Liver (tissue), 9 donors: ENCODE measurements around the gene EEFSEC. TPM values are rescaled to one million over a fixed set of nuclear protein-coding genes. Genes with fewer than 3 reads are reported as not detected.
A peak's percentile ranks its signal among the peaks of the same experiment; 100 is the strongest.

ENCODE experiments used
- DNase-seq: peaks from one replicate; pipeline ENCODE4 v3.0.0-alpha.2; 2017; ENCODE audit warnings: low spot score
- H3K27ac ChIP-seq, 2 donors: one replicate each; pipeline ENCODE4 v1.7.0; 2013; ENCODE audit warnings: inconsistent platforms in 2 of 2, low read length in 2 of 2, control low read depth in 1 of 2, low read depth in 1 of 2, mild to moderate bottlenecking in 1 of 2
- H3K27me3 ChIP-seq, 4 donors: one replicate each; pipeline versions ENCODE4 v1.6.1 to v1.7.0; 2013; ENCODE audit warnings: low read length in 3 of 4, inconsistent platforms in 1 of 4, mild to moderate bottlenecking in 1 of 4, moderate library complexity in 1 of 4; ENCODE audit not compliant: control insufficient read depth in 4 of 4, insufficient read depth in 4 of 4
- H3K36me3 ChIP-seq, 4 donors: one replicate each; pipeline versions ENCODE4 v1.6.1 to v1.7.0; 2013; ENCODE audit warnings: low read length in 3 of 4, mild to moderate bottlenecking in 3 of 4, low read depth in 1 of 4, moderate library complexity in 1 of 4; ENCODE audit not compliant: control insufficient read depth in 4 of 4, insufficient read depth in 3 of 4
- H3K4me1 ChIP-seq, 4 donors: one replicate each; pipeline versions ENCODE4 v1.6.1 to v1.7.0; 2013; ENCODE audit warnings: low read length in 3 of 4, mild to moderate bottlenecking in 3 of 4, moderate library complexity in 1 of 4; ENCODE audit not compliant: control insufficient read depth in 4 of 4, insufficient read depth in 4 of 4
- H3K4me3 ChIP-seq, 3 donors: one replicate each; pipeline versions ENCODE4 v1.6.1 to v1.7.0; 2013; ENCODE audit warnings: low read length in 3 of 3, control low read depth in 1 of 3, low read depth in 1 of 3, mild to moderate bottlenecking in 1 of 3
- H3K9ac ChIP-seq, 2 donors: one replicate each; pipeline ENCODE4 v1.7.0; 2013; ENCODE audit warnings: low read length in 2 of 2, mild to moderate bottlenecking in 2 of 2, moderate library complexity in 2 of 2, control low read depth in 1 of 2, low read depth in 1 of 2
- H3K9me3 ChIP-seq, 4 donors: one replicate each; pipeline versions ENCODE4 v1.6.1 to v1.7.0; 2013; ENCODE audit warnings: low read length in 3 of 4; ENCODE audit not compliant: control insufficient read depth in 4 of 4
- EGR1 ChIP-seq, 2 donors: IDR thresholded peaks; 2 replicates each; pipeline ENCODE4 v1.6.1; 2016 to 2018; ENCODE audit warnings: antibody characterized with exemption in 2 of 2, low read depth in 2 of 2
- FOXA2 ChIP-seq: IDR thresholded peaks from 2 replicates; pipeline ENCODE4 v1.6.1; 2016; ENCODE audit warnings: antibody characterized with exemption
- GABPA ChIP-seq, 2 donors: IDR thresholded peaks in 1 of 2; conservative IDR thresholded peaks in 1 of 2; 2 replicates each; pipeline ENCODE4 v1.6.1; 2016; ENCODE audit warnings: antibody characterized with exemption in 2 of 2, mild to moderate bottlenecking in 1 of 2, moderate library complexity in 1 of 2
- HNF4A ChIP-seq, 2 donors: conservative IDR thresholded peaks; 2 replicates each; pipeline ENCODE4 v1.6.1; 2016; ENCODE audit warnings: antibody characterized with exemption in 2 of 2, mild to moderate bottlenecking in 2 of 2
- HNF4G ChIP-seq: IDR thresholded peaks from 2 replicates; pipeline ENCODE4 v1.6.1; 2016; ENCODE audit warnings: antibody characterized with exemption
- NR2F2 ChIP-seq: IDR thresholded peaks from 2 replicates; pipeline ENCODE4 v1.6.1; 2016; ENCODE audit warnings: antibody characterized with exemption
- RXRA ChIP-seq, 2 donors: IDR thresholded peaks; 2 replicates each; pipeline ENCODE4 v1.6.1; 2017 to 2018; ENCODE audit warnings: antibody characterized with exemption in 2 of 2, mild to moderate bottlenecking in 1 of 2
- SP1 ChIP-seq: IDR thresholded peaks from 2 replicates; pipeline ENCODE4 v1.6.1; 2018; ENCODE audit warnings: antibody characterized with exemption, mild to moderate bottlenecking
- TAF1 ChIP-seq: conservative IDR thresholded peaks from 2 replicates; pipeline ENCODE4 v1.6.1; 2016; ENCODE audit warnings: antibody characterized with exemption, mild to moderate bottlenecking
- YY1 ChIP-seq: IDR thresholded peaks from 2 replicates; pipeline ENCODE4 v1.6.1; 2016; ENCODE audit warnings: antibody characterized with exemption, mild to moderate bottlenecking
- WGBS: extraction: QIAGEN DNeasy Blood & Tissue Kit; methylation state at CpG from one replicate; pipeline ENCODE4 v1.1.7; 2013; 5-methylcytosine and 5-hydroxymethylcytosine counted together
- polyA plus RNA-seq, 2 donors: library from polyadenylated mRNA; stranded (reverse) in 1 of 2; unstranded in 1 of 2; fragments of 200-250 nt in 1 of 2; fragments of >200 nt in 1 of 2; fragmentation: Nextera tagmentation in 1 of 2; extraction: Ambion mirVana in 1 of 2; gene quantifications; one replicate each; pipeline versions ENCODE4 v1.2.1 to v1.2.3, GENCODE V29; 2013 to 2015
- total RNA-seq, 2 donors: library from RNA; depleted of rRNA; stranded (reverse); fragments of >200 nt; gene quantifications; one replicate each; pipeline ENCODE4 v1.2.3, GENCODE V29; 2014
- TF ChIP-seq, protein P1 (sequence below): IDR thresholded peaks from 2 replicates; pipeline ENCODE4 v1.6.1; 2016; ENCODE audit warnings: antibody characterized with exemption
- TF ChIP-seq, protein P2 (sequence below): fragments of 150-350 bp; IDR thresholded peaks from 2 replicates; pipeline ENCODE4 v1.5.1; 2017; ENCODE audit warnings: improper control_type of control experiment, low read depth, low read length; ENCODE audit not compliant: missing input control
- TF ChIP-seq, protein P3 (sequence below): IDR thresholded peaks from 2 replicates; pipeline ENCODE4 v1.6.1; 2016; ENCODE audit warnings: antibody characterized with exemption
- donor health status: healthy.
- donor health status: healthy.
- donor health status: healthy.
- donor health status: healthy.
- donor health status: healthy.

The EEFSEC gene
- total and polyA plus RNA-seq, 4 donors, result 8.4 to 13.1 (median 10.7) TPM

DNA sequence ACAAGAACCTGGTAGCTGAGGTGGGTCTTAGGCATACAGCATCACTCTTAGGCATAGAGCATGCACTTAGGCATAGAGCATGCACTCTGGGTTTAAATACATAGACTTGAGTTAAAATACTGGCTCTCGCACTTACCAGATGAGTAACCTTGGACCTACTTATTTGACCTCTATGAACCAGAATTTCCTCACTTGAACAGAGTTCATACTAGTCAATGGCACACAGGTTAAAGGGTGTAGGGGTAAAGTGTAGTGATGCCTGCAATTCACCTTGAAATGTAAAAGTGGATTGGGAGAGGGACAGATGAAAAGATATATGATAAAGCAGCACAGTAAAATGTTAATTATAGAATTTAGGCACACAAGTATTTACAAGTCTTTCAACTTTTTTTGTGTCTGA lies 31.3 kb upstream of the EEFSEC start:
- no peak overlapping the region for H3K9ac ChIP-seq
- TF ChIP-seq RXRA (IDR thresholded peaks at IDR 0.05), result peak; percentile 70 to 82
- peak; percentile 49 to 61 for TF ChIP-seq HNF4A (conservative IDR thresholded peaks at IDR 0.05)
- TF ChIP-seq, protein P1, sequence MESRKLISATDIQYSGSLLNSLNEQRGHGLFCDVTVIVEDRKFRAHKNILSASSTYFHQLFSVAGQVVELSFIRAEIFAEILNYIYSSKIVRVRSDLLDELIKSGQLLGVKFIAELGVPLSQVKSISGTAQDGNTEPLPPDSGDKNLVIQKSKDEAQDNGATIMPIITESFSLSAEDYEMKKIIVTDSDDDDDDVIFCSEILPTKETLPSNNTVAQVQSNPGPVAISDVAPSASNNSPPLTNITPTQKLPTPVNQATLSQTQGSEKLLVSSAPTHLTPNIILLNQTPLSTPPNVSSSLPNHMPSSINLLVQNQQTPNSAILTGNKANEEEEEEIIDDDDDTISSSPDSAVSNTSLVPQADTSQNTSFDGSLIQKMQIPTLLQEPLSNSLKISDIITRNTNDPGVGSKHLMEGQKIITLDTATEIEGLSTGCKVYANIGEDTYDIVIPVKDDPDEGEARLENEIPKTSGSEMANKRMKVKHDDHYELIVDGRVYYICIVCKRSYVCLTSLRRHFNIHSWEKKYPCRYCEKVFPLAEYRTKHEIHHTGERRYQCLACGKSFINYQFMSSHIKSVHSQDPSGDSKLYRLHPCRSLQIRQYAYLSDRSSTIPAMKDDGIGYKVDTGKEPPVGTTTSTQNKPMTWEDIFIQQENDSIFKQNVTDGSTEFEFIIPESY, result no peak
- TF ChIP-seq EGR1 (IDR thresholded peaks at IDR 0.05; ENCODE audit: low read depth in 2 of 2), result no peak
- TF ChIP-seq, protein P2, sequence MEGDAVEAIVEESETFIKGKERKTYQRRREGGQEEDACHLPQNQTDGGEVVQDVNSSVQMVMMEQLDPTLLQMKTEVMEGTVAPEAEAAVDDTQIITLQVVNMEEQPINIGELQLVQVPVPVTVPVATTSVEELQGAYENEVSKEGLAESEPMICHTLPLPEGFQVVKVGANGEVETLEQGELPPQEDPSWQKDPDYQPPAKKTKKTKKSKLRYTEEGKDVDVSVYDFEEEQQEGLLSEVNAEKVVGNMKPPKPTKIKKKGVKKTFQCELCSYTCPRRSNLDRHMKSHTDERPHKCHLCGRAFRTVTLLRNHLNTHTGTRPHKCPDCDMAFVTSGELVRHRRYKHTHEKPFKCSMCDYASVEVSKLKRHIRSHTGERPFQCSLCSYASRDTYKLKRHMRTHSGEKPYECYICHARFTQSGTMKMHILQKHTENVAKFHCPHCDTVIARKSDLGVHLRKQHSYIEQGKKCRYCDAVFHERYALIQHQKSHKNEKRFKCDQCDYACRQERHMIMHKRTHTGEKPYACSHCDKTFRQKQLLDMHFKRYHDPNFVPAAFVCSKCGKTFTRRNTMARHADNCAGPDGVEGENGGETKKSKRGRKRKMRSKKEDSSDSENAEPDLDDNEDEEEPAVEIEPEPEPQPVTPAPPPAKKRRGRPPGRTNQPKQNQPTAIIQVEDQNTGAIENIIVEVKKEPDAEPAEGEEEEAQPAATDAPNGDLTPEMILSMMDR, result no peak
- DNase-seq, result no peak
- no peaks in the 10 kb centered on the region for H3K9me3 ChIP-seq
- WGBS, result 47% methylated on average over 1 of the region's 1 CpG
- peaks cover 0 to 19% (median 15%) of the 10 kb centered on the region in 4 donors for H3K4me1 ChIP-seq
- no peaks in the 10 kb centered on the region for H3K36me3 ChIP-seq
- H3K27me3 ChIP-seq, result no peaks in the 10 kb centered on the region
- no peak overlapping the region for H3K27ac ChIP-seq
- no peak overlapping the region for H3K4me3 ChIP-seq

DNA sequence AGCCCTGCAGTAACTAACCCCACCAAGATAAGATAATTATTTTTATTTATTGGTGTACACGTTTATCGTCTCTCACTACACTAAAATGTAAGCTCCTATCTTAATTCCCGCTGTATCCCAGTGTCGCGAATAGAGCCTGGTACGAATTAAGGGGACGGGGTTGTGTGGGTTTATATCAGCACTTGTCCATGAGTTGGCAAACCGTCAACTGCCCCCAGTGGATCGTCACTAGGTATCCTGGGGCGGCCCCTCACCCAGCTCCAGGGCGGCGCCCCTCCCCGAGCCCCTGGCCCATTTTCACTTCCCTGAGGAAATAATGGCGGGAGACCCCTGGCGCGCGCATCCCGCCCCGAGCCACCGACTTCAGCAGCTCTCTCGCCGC lies 30.1 kb upstream of the EEFSEC start:
- no peak for TF ChIP-seq EGR1 (IDR thresholded peaks at IDR 0.05; ENCODE audit: low read depth in 2 of 2)
- TF ChIP-seq TAF1, result no peak
- no peak for TF ChIP-seq SP1
- TF ChIP-seq, protein P3, sequence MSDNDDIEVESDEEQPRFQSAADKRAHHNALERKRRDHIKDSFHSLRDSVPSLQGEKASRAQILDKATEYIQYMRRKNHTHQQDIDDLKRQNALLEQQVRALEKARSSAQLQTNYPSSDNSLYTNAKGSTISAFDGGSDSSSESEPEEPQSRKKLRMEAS, result no peak
- Histone ChIP-seq H3K9me3 (no peaks in the 10 kb centered on the region), H3K27ac (peak overlapping the region; percentile 73 to 75), H3K36me3 (no peaks in the 10 kb centered on the region), H3K4me1 (peaks cover 0 to 19% (median 17%) of the 10 kb centered on the region in 4 donors), H3K4me3 (peak overlapping the region; percentile 70 to 100 (median 98)), H3K9ac (peak overlapping the region; percentile 26 to 44), H3K27me3 (no peaks in the 10 kb centered on the region)
- 1% methylated on average over 22 of the region's 22 CpGs for WGBS
- DNase-seq, result no peak

DNA sequence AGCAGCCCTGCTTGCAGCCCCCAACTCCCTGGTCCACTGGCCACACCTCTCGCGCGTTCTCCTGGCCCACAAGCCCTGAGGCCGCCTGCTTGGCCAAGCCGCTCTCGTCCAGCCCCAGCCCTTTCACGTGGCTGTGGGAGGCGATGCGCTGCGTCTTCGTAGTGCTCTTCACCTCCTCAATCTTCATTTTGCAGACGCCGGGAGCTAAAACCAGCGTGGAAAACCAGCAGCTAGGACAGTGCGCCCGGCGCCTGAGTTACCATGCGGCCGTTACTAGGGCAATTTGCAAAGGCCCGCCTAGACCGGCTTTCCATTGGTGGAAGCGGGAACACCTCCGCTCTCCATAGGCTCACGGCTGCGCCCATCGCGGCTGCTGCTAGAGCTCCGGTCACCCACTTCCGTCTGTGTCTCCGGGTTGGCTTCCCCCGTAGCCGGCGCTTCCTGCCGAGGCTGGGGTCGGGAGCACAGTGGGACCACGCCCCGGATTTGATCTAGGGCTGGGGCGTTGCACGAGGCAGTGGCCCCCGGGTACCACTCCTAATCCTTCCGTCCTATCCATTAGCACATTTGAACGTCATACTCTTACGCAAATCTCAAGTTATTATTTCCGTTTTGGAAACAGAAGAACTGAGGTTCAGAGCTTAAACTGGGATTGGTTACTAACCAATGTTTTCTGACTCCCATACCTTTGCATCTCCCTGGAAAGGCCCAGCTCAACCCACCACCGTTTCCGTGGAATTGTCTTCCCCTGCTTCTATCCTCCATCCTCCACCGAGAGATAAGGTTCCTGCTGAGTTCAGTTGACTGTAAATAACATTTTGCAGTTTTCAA lies 29.5 kb upstream of the EEFSEC start, which contains the start of gene RUVBL1:
TSS of gene RUVBL1 (minus strand) at position 275 of the 831 bp plus-strand sequence. CDS start at position 187, 88 bp downstream.
- no peaks in the 10 kb centered on the region for H3K9me3 ChIP-seq
- 3% methylated on average over 47 of the region's 47 CpGs for WGBS
- H3K36me3 ChIP-seq, result no peaks in the 10 kb centered on the region
- peak within 1 kb of the TSS; percentile 44 to 50 for H3K9ac ChIP-seq
- no peaks in the 10 kb centered on the region for H3K27me3 ChIP-seq
- peak within 1 kb of the TSS; percentile 73 to 75 for H3K27ac ChIP-seq
- H3K4me1 ChIP-seq, result peaks cover 0 to 19% (median 17%) of the 10 kb centered on the region in 4 donors
- peak; percentile 93 for DNase-seq
- peak within 1 kb of the TSS; percentile 70 to 100 (median 98) for H3K4me3 ChIP-seq
- TF ChIP-seq, protein P1, result peak; percentile 38
- TF ChIP-seq NR2F2, result peak; percentile 61
- TF ChIP-seq, protein P2, result no peak
- peak; percentile 96 for TF ChIP-seq SP1
- TF ChIP-seq GABPA (IDR thresholded peaks at IDR 0.05 in 1 of 2, conservative IDR thresholded peaks at IDR 0.05 in 1 of 2), result peak; percentile 100
- TF ChIP-seq FOXA2, result no peak
- TF ChIP-seq RXRA (IDR thresholded peaks at IDR 0.05), result peak; percentile 33 to 72
- no peak for TF ChIP-seq EGR1 (IDR thresholded peaks at IDR 0.05; ENCODE audit: low read depth in 2 of 2)
- peak; percentile 14 for TF ChIP-seq HNF4G
- no peak for TF ChIP-seq TAF1
- TF ChIP-seq YY1, result peak; percentile 60
